Cardiac septum (tissue), 1 donor: ENCODE measurements around the gene HVCN1. TPM values are rescaled to one million over a fixed set of nuclear protein-coding genes. Genes with fewer than 3 reads are reported as not detected.

Experiments
- DNase-seq: peaks from one replicate; pipeline ENCODE4 v3.0.0-alpha.2; 2020; ENCODE audit warnings: low spot score
- intact Hi-C: fragments of 100-400 bp; cut with DNase I; formaldehyde crosslinking; loops from one replicate; pipeline ENCODE4 v1.14.0; 2022
- total RNA-seq: library from RNA; stranded (reverse); fragmentation: NEBNext Ultra II Directional; extraction: Animal tissue kit (Norgen Biotek cat#: 25700); gene quantifications from one replicate; pipeline ENCODE4 v1.2.1, GENCODE V29; 2021
- donor health status: DM: no; HTN: no; CAD: no.

HVCN1 gene
- total RNA-seq, 1 donor from 2014 or later, result 3.5 TPM

DNA sequence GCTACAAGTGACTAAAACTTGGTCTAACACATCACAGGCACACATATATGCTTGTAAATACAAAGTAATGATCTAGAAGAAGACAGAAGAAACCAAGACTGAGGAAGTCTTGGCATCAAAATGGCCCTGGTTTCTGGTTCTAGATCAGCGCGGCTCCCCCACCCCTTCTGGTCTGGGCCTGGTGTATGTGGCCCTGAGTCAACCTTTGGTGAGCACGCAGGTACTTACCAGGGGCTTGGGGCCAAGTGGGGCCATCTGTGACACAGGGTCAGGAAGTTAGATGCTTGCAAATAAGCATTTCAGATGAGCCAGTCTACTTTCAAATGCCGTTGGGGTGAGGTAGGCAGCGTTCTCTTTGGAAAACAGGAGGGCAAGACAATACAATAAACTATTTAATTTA lies 13.2 kb upstream of the HVCN1 start:
- intact Hi-C loops, result no loop called here
- DNase-seq, result no peak

DNA sequence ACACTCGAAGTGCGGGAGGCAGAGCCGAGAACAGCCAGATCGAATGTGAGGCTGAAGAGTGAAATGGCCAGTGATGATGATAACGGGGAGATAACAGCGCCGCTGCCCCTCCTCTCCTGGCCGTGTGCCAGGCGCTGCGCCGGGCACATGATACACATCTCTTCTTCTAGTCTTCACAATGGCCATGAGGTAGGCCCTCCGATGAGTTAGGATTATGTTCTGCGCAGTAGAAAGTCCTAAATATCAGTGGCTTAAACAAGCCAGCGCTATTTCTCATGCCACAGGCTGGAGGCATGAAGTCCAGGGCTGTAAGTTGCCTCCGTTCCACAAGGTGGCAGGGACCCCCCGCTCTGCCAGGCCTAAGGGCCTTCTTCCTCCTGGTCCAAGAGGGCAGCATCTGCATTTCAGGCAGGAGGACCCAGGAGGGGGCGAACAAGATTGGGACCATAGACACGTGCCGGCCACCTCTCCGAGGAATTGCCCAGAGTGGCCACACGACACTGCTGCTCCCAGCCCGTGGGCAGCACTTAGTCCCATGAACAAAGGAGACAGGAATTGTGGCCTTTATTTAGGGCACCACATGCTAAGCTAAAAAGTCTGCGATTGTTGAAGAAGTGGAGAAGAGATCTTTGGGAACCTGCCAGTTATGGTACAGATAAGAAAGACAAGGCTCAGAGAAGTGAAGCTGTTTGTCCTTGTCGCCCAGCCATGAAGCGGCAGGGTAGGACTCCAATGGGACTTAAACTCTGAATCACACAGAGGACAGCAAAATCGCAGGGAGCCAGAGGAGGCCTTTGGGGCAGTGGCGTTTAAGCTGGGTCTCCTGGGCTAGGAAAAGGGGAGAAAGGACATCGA lies 10.9 kb upstream of the HVCN1 start:
- DNase-seq, result no peak

DNA sequence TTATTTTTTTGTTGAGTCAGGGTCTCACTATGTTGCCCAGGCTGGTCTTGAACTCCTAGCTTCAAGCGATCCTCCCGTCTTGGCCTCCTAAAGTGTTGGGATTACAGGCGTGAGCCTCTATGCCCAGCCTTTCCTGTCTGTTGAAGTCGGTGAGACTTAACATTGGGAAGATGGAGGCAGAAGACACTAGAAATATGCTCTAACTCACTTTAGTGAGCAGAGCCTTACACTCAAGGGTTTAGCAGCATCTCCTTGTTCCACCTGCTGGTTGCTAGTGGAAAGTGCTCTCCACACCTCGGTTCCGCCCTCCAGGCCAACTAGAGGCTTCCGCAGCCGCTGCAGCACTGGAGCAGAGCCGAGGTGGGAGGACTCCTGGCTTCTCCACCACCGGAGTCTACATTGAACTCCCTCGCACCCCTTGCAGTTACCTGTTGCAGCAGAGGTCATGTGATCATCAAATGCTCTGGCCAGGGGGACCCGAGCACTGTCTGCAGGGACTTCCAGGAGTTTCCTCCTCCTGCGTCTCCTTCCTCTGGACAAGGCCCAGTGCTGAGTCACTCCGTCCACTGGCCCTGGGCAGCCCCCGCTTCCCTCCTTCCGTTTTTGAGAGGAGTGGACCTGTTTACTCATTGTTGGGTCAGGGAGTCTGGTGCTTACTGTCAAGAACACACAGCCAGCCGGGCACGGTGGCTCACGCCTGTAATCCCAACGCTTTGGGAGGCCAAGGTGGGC lies 9.4 kb upstream of the HVCN1 start:
- intact Hi-C loops, result loop anchor here (2.0 to 5.0 kb wide), 3 partner anchors 44 to 186 kb away; partner anchors contain the start of gene PPP1CC

More for the DNA sequence above, 10.9 kb upstream of the HVCN1 start:
- intact Hi-C loops, result loop anchor here (2.0 to 5.0 kb wide), 3 partner anchors 42 to 188 kb away; partner anchors contain the start of gene PPP1CC

DNA sequence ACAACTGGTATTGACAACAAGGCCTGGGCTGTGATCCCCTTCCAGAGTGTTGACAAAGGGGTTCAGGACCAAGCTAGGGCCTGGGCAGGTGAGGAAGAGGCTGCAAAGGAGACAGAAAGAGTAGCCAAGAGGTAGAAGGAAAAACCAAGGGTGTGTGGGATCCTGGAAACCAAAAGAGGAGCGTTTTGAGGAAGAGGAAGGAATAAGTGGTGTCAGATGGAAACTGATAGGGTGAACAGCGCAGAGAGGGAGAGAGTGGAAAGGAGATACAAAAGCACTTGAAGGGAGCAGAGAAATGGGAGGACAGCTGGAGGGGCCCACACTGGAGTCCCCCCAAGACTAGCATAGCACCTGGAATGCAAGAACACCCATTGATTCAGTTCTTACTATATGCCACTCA lies 8.3 kb upstream of the HVCN1 start:
- DNase-seq, result no peak
- intact Hi-C loops, result loop anchor here (5.0 kb wide), 2 partner anchors 45 to 185 kb away; partner anchors contain the start of gene PPP1CC

More for the DNA sequence above, 9.4 kb upstream of the HVCN1 start:
- peak; percentile 92 for DNase-seq

DNA sequence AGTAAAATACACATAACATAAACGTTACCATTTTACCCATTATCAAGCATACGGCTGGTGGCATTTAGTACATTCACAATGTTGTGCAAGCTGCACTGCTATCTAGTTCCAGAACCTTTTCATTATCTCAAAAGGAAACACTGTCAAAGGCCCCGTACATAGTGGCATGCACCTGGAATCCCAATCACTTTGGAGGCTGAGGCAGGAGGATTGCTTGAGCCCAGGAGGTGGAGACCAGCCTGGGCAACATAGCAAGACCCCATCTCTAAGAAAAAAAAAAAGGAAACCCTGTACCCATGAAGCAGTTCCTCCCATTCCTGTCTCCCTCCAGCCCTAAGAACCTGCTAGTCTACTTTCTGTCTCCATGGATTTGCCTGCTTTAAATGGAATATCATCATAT lies 7.4 kb upstream of the HVCN1 start:
- intact Hi-C loops, result loop anchor here (5.0 kb wide), 2 partner anchors 46 to 184 kb away; partner anchors contain the start of gene PPP1CC
- DNase-seq, result no peak

DNA sequence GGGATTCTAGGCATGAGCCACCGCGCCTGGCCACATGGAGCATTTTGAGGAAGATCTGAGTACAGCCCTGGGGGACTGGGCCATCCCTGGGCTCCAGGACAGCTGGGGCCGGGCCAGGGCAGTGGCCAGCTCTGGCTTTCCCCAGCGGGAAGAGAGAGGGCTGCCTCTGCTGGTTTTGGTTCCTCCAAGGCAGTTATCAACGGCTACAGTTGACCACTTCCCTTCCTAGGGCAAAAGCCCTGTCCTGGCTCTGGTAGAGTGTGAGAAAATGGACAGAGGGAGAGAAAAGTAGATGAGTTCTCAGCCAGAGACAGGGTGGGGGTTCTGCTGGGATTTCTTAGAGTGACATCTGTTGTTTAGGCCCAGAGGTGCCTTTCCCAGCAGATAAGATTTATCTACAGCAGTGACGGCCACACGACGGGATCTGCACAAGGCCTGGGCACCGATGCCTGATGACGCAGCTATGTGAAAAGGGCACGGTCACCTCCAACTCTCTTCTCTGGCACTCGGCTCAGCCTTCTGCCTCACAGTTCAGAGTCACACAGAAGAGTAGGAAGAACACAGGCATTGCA lies 5.5 kb upstream of the HVCN1 start:
- peak; percentile 80 for DNase-seq
- intact Hi-C loops, result loop anchor here (5.0 kb wide), 1 partner anchor 82 kb away; the partner anchor contains the start of gene TCTN1

DNA sequence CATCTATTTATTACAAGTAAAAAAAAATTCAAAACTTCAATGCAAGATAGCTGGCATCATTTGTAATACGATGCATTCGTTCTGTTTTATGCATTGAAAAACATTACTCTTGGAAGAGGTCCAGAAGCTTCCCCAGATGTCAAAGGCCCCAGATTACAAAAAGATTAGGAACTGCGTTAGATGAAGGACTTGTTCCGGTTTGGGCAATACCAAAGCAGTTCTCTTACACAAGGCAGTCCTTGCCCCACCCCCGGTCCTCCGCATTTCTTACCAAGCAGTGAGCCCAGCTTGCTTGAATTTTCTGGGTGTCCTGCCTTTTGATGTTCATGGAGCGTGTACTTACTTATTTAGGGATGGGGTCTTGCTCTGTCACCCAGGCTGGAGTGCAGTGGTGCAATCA lies 4.8 kb upstream of the HVCN1 start:
- DNase-seq, result no peak
- intact Hi-C loops, result loop anchor here (5.0 kb wide), 1 partner anchor 81 kb away; the partner anchor contains the start of gene TCTN1

DNA sequence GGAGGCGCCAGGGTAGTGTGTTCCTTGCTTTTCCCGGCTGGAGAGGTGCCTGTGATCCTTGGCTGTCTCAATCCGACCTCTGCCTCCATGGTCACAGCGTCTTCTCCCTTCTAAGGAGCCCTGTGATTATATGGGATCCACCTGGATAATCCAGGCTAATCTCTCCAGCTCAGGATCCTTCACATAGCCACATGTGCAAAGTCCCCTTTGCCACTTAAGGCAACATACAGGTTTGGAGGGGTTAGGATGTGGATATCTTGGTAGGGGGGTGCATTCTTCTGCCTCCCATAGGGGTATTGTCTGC lies 1.2 kb upstream of the HVCN1 start:
- intact Hi-C loops, result loop anchor here (5.0 kb wide), 1 partner anchor 78 kb away; the partner anchor contains the start of gene TCTN1
- DNase-seq, result no peak

DNA sequence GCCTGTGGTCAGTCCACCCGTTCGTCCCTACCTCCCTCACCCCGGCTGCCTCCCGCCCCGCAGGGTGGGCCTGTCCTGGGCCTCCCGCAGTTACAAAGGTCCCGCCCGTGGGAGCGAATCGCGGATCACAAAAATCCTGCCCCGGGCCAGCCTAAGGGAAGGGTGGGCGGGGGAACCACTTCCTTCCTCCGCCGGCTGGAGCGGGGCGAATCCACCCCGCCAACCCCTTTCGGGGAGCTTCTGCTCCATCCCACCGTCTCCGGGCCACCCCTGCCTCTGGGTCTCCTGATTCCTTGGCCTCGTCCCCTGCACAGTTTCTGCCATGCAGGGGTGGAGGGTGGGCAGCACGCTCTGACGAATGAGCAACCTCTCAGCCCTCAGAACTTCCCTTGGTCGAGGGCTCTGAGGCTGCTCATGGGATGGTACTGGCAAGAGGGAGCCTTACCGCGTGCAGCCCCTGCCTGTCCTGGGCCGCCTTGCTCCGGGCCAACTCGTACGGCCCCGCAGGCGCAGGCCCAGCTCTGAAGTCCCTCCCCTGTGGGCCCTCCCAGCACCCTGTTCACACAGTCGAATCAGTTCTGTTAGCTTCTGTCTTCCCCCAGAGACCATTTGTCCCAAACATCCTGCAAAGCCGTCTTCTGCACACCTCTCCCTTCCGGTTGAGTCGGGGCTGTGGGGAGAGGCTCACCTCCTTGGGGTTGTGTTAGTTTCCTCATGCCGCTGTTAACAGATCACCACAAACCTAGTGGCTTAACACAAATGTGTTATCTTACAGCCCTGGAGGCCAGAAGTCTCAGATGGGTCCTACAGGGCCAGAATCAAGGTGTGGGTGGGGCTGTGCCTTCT lies 589 bp upstream of the HVCN1 start:
- intact Hi-C loops, result loop anchor here (5.0 kb wide), 1 partner anchor 77 kb away; the partner anchor contains the start of gene TCTN1
- DNase-seq, result peak; percentile 85

DNA sequence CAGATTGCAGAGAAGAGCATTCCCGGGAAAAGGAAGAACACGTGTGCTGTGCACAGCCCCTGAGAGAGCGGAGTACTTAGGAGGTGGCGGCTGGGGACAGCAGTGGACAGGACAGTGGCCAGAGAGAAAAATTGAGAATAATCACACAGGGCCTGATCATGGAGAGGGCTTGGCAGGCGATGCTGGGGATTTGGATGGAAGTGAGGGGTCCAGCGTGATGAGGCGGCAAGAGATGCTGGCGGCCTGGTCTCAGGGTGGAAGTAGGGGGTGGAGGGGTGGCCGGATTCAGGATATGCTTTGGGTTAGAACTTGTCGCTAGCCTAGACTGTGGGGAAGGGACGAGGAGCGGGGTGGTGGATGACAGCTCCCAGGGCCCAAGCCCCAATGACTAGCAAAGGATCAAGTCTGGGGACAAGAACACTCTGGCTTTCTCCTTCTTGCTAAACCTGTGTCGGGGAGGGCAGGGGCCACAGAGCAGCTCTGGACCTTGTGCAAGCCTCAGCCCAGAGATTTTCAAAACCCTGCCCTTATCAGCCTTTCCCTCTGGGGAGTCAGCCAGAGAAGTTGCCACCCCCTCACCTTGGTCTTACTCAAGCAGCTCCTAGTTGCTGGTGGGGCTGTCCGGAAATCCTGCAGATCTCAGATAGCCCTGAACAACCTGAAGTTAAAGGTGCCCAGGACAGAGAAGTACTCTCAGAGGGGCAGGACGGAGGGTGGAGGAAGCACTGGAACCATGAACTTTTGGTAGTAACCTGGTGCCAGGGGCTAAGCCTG lies 1.3 kb downstream of the HVCN1 start:
- DNase-seq, result no peak
- intact Hi-C loops, result no loop called here

DNA sequence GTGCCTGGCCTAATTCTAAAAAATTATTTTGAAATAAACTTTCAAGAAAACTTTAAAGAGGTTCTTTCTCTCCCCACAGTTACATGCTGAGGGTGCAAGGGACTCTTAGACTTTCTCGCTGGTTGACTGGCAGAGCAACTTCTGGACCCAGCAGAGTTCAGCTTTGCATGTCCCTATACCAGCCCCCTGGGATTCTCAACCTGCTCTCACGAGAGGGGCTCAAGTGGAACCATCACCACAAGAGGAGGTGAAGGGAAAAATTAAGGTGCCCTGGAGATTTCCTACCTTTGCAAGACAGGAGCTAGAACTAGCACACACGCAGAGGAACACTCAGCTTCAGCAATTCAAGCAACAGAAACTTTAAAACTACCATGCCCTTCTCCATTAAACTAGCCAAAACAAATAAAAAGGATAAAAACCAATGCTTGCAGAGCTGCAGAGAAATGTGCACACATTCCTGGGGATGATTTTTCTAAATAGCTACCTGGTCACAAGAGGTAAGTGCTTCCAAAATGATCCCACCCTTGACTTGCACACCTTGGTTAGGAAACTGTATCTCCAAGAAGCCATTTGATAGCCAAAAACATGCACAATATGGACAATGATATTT lies 2.5 kb downstream of the HVCN1 start:
- DNase-seq, result no peak
- intact Hi-C loops, result no loop called here

DNA sequence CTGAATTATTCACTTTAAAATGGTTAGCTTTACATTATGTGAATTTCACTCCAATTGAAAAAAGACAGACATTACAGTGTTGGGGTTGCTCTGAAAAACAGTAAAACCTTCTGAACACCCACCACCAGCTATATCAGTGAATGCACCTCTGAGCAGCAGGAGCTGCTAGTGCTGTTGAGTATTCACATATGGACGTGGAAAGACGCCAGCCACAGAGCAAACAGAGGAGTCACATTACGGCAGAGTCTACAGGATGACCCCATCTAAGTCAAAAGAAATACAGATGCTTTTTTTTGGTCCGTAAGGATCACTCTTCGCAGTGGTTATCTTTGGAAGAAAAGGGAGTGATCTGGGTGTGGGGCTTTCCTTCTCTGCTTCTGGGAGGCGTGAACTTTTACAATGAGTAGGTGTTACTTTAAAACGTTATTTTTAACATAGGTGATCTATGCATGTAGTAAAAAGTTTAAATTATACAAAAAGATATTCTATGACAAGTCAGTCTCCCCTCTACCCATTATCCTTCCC lies 4.5 kb downstream of the HVCN1 start:
- intact Hi-C loops, result no loop called here
- DNase-seq, result no peak

DNA sequence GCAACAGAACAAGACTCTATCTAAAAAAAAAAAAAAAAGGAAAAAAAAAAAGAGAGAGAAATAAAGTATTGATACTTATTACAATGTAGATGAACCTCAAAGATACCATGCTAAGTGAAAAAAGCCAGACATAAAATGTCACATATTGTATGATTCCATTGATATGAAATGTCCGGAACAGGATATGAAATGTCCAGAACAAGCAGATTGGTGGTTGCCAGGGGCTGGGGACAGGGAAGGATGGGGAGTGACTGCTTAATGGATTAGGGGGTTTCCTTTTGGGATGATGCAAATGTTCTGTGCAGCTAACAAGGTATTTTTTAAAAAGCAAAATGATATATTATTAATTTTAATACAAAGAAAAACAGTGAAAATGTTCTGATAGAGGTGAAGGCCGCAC lies 5.0 kb downstream of the HVCN1 start:
- DNase-seq, result no peak
- intact Hi-C loops, result no loop called here

DNA sequence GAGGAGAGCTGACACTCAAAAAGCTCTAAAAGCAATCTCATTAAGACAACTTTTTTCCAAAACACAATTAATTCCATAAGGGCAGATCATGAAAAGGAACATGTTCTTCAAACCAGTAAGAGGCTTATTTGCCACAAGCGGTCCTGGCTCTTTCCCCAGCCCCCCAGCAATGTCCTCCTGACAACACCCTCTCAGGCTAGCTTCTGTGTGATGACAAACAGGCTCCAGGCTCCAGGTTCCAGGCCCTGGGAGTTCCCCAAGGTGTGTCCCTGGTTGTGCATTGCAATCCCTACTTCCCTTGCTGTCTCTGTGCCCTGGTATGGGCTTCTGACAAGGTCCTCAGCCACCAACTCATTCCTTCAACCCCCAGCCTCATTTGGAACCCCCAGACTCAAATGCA lies 8.9 kb downstream of the HVCN1 start:
- intact Hi-C loops, result no loop called here
- DNase-seq, result no peak

DNA sequence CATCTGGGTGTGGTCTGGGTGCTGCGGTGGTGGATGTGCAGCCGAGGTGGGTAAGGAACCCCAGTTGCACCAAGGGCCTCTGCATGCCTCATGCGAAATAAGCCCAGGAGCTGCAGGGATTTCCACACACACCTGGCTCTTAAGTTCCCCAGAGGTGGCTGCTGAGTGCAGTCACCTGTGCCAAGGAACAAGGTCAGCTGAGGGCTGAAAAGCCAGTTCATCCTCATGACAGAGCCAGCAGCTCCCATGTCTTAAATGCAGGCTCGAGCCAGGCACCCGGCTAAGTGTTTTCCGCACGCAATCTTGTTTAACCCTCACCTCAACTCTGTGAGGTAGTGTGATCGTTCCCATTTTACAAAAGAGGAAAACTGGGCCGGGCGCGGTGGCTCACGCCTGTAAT lies 9.7 kb downstream of the HVCN1 start:
- intact Hi-C loops, result no loop called here
- DNase-seq, result no peak

DNA sequence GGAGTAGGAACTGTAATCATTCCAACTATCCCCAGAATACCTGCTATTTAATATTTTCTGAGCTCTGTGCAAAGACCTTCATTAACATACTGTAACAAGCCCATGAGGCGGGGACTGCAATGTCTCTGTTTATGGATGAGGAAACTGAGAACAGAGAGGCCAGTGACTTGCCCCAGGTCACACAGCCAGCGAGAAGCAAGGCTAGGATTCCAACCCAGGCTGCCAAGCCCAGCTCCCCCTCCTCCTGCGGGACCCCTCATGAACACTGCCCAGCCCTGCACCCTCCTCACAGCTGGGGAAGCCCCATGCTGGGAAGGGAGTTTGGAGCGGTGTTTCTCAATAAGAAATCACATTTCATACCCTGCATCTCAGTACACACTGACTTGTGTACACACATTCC lies 10.9 kb downstream of the HVCN1 start:
- intact Hi-C loops, result no loop called here

DNA sequence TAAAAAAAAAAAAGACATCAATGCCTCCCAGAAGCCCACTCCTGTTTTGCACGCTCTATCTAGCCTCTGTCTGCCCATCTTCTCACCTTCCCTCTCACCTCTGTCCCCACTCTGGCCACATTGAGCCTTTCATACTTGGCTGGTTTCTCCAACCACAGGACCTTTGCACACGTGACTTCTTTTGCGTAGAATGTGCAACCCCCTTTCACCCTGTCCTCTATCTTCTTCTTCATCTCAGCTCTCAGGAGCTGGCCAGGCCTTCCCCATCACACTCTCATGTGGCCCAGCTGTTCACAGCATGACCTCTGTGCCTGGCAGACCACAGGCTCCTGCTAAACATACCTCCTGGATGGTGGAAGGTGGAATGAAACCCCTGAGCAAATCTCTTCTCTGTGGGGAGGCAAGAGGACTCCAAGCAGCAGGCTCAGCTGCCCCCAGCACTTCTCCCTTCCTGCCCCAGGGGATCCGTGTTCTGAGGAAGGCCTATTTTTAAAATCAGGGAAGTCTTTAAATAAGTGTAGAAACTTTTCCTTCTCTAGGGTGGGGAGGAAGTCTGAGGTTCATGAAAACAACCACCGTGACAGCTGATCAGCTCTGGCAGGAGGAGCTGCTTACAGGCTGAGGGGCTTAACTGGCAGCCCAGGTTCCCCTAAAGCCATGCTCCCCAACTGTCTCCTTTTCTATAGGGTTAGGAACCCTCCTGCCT lies 11.6 kb downstream of the HVCN1 start:
- no peak for DNase-seq
- intact Hi-C loops, result no loop called here

More for the DNA sequence above, 10.9 kb downstream of the HVCN1 start:
- no peak for DNase-seq
